GM12891 (cell line): ENCODE results near the gene LYST.

Experiments
- PAX5 ChIP-seq: IDR thresholded peaks from 2 replicates; pipeline ENCODE4 v1.6.1; 2011; ENCODE audit warnings: low read length, moderate library complexity, mild to moderate bottlenecking; ENCODE audit not compliant: insufficient read depth, severe bottlenecking
- POLR2A ChIP-seq: IDR thresholded peaks from 2 replicates; pipeline ENCODE4 v1.6.1; 2011; ENCODE audit warnings: low read depth, low read length, control low read depth
- POLR2AphosphoS5 ChIP-seq: IDR thresholded peaks from 2 replicates; pipeline ENCODE4 v1.6.1; 2011; ENCODE audit warnings: low read depth, low read length, control low read depth
- POU2F2 ChIP-seq: IDR thresholded peaks from 2 replicates; pipeline ENCODE4 v1.6.1; 2011; ENCODE audit warnings: low read depth, mild to moderate bottlenecking, control low read depth, low read length, moderate library complexity
- SPI1 ChIP-seq: IDR thresholded peaks from 2 replicates; pipeline ENCODE4 v1.6.1; 2011; ENCODE audit warnings: low read depth, low read length, control low read depth
- TAF1 ChIP-seq: IDR thresholded peaks from 2 replicates; pipeline ENCODE4 v1.6.1; 2011; ENCODE audit warnings: low read depth, low read length, control low read depth

GRCh38 chr1:235670157-235670776 is 196.4 kb downstream of the LYST start:
- TF ChIP-seq POLR2AphosphoS5 (no peak), POLR2A (no peak), TAF1 (no peak), PAX5 (no peak), SPI1 (no peak), POU2F2 (no peak)
